Memory B cell (primary cell): ENCODE data around the gene NFX1.
"Not testable (repeated sequence)": the region's sequence is repeated elsewhere in the genome, so short reads cannot be mapped to it uniquely, and the experiment has no call there.

Experiments
- ATAC-seq: fragments of 150-1000 bp; cut with Tn5 transposase; 2 replicates; pipeline ENCODE4 v1.10.0; 2021; ENCODE audit warnings: low read depth, mild to moderate bottlenecking, moderate library complexity
- DNase-seq, 2 donors: peaks; one replicate each; pipeline ENCODE4 v3.0.0; 2022; ENCODE audit warnings: low spot score in 2 of 2
- H3K27ac Mint-ChIP-seq: one replicate; pipeline ENCODE4 v1.8.0; 2022; ENCODE audit warnings: mild to moderate bottlenecking, moderate library complexity, mixed read lengths
- H3K27me3 Mint-ChIP-seq: one replicate; pipeline ENCODE4 v1.8.0; 2022; ENCODE audit warnings: mixed read lengths
- H3K36me3 Mint-ChIP-seq: one replicate; pipeline ENCODE4 v1.8.0; 2022; ENCODE audit warnings: mild to moderate bottlenecking, mixed read lengths
- H3K4me1 Mint-ChIP-seq: one replicate; pipeline ENCODE4 v1.8.0; 2022; ENCODE audit warnings: mixed read lengths
- H3K4me3 Mint-ChIP-seq: one replicate; pipeline ENCODE4 v1.8.0; 2022; ENCODE audit warnings: mild to moderate bottlenecking, moderate library complexity, mixed read lengths
- H3K9me3 Mint-ChIP-seq: one replicate; pipeline ENCODE4 v1.8.0; 2022; ENCODE audit warnings: mixed read lengths

Gene NFX1

GRCh38 chr9:33341182-33341581 is 50.9 kb downstream of the NFX1 start:
- DNase-seq (no peak), ATAC-seq (no peak)
- no peak overlapping the region for H3K4me3 Mint-ChIP-seq
- H3K4me1 Mint-ChIP-seq, result peaks cover 4% of the 10 kb centered on the region
- H3K36me3 Mint-ChIP-seq, result peaks cover 43% of the 10 kb centered on the region
- H3K27ac Mint-ChIP-seq, result peak overlapping the region; percentile 5
- H3K9me3 Mint-ChIP-seq, result peaks cover 8% of the 10 kb centered on the region
- H3K27me3 Mint-ChIP-seq, result no peaks in the 10 kb centered on the region

GRCh38 chr9:33344145-33344544 is 53.8 kb downstream of the NFX1 start:
- no peak overlapping the region for H3K4me3 Mint-ChIP-seq
- peaks cover 4% of the 10 kb centered on the region for H3K4me1 Mint-ChIP-seq
- peaks cover 55% of the 10 kb centered on the region for H3K36me3 Mint-ChIP-seq
- H3K9me3 Mint-ChIP-seq, result peaks cover 8% of the 10 kb centered on the region
- no peaks in the 10 kb centered on the region for H3K27me3 Mint-ChIP-seq
- H3K27ac Mint-ChIP-seq, result no peak overlapping the region
- no peak for DNase-seq
- ATAC-seq, result no peak

- H3K4me3 Mint-ChIP-seq, result no peak overlapping the region
- no peaks in the 10 kb centered on the region for H3K27me3 Mint-ChIP-seq
- H3K9me3 Mint-ChIP-seq, result no peaks in the 10 kb centered on the region
- DNase-seq, result no peak
- H3K4me1 Mint-ChIP-seq, result no peaks in the 10 kb centered on the region
- peaks cover 41% of the 10 kb centered on the region for H3K36me3 Mint-ChIP-seq
- ATAC-seq, result no peak
- no peak overlapping the region for H3K27ac Mint-ChIP-seq
Measured at GRCh38 chr9:33346564-33346963, 56.2 kb downstream of the NFX1 start.

GRCh38 chr9:33348998-33349397 is 58.7 kb downstream of the NFX1 start:
- Mint-ChIP-seq H3K4me3 (no peak overlapping the region), H3K27ac (no peak overlapping the region), H3K9me3 (no peaks in the 10 kb centered on the region), H3K4me1 (no peaks in the 10 kb centered on the region), H3K27me3 (no peaks in the 10 kb centered on the region), H3K36me3 (peaks cover 46% of the 10 kb centered on the region)
- no peak for DNase-seq
- ATAC-seq, result no peak

- Mint-ChIP-seq H3K27me3 (no peaks in the 10 kb centered on the region), H3K36me3 (peaks cover 49% of the 10 kb centered on the region), H3K4me3 (no peak overlapping the region), H3K27ac (no peak overlapping the region), H3K9me3 (no peaks in the 10 kb centered on the region), H3K4me1 (no peaks in the 10 kb centered on the region)
- DNase-seq (no peak), ATAC-seq (no peak)
Measured at GRCh38 chr9:33349743-33350142, 59.4 kb downstream of the NFX1 start.

- DNase-seq, result no peak
- Mint-ChIP-seq H3K4me3 (no peak overlapping the region), H3K4me1 (no peaks in the 10 kb centered on the region), H3K9me3 (no peaks in the 10 kb centered on the region), H3K27ac (peak overlapping the region; percentile 24), H3K27me3 (no peaks in the 10 kb centered on the region), H3K36me3 (peaks cover 52% of the 10 kb centered on the region)
- no peak for ATAC-seq
Measured at GRCh38 chr9:33350310-33350709, 60.0 kb downstream of the NFX1 start.

GRCh38 chr9:33351547-33351946 is 61.2 kb downstream of the NFX1 start:
- Mint-ChIP-seq H3K9me3 (no peaks in the 10 kb centered on the region), H3K36me3 (peaks cover 48% of the 10 kb centered on the region), H3K4me1 (no peaks in the 10 kb centered on the region)

GRCh38 chr9:33354651-33355211 is 64.4 kb downstream of the NFX1 start:
- DNase-seq, result no peak
- H3K4me3 Mint-ChIP-seq, result no peak overlapping the region

More at GRCh38 chr9:33351547-33351946, 61.2 kb downstream of the NFX1 start:
- no peak overlapping the region for H3K4me3 Mint-ChIP-seq
- no peak overlapping the region for H3K27ac Mint-ChIP-seq
- ATAC-seq, result no peak
- no peaks in the 10 kb centered on the region for H3K27me3 Mint-ChIP-seq
- no peak for DNase-seq

GRCh38 chr9:33355933-33356332 is 65.6 kb downstream of the NFX1 start:
- Mint-ChIP-seq H3K27ac (no peak overlapping the region), H3K36me3 (peaks cover 24% of the 10 kb centered on the region), H3K4me1 (no peaks in the 10 kb centered on the region), H3K27me3 (no peaks in the 10 kb centered on the region), H3K9me3 (no peaks in the 10 kb centered on the region), H3K4me3 (no peak overlapping the region)
- ATAC-seq (no peak), DNase-seq (no peak)

More at GRCh38 chr9:33354651-33355211, 64.4 kb downstream of the NFX1 start:
- Mint-ChIP-seq H3K9me3 (no peaks in the 10 kb centered on the region), H3K27ac (peak overlapping the region; percentile 55), H3K4me1 (no peaks in the 10 kb centered on the region), H3K36me3 (peaks cover 25% of the 10 kb centered on the region), H3K27me3 (no peaks in the 10 kb centered on the region)
- ATAC-seq, result no peak

- not testable (repeated sequence) for H3K27ac Mint-ChIP-seq, H3K9me3 Mint-ChIP-seq, H3K27me3 Mint-ChIP-seq, DNase-seq, H3K4me1 Mint-ChIP-seq, H3K4me3 Mint-ChIP-seq, ATAC-seq
- peaks cover 17% of the 10 kb centered on the region for H3K36me3 Mint-ChIP-seq
Measured at GRCh38 chr9:33358641-33359040, 68.3 kb downstream of the NFX1 start.

GRCh38 chr9:33364127-33364526 is 73.8 kb downstream of the NFX1 start:
- ATAC-seq (no peak), DNase-seq (no peak)
- no peak overlapping the region for H3K27ac Mint-ChIP-seq
- no peaks in the 10 kb centered on the region for H3K4me1 Mint-ChIP-seq
- H3K36me3 Mint-ChIP-seq, result peaks cover 28% of the 10 kb centered on the region
- no peaks in the 10 kb centered on the region for H3K27me3 Mint-ChIP-seq
- no peaks in the 10 kb centered on the region for H3K9me3 Mint-ChIP-seq
- H3K4me3 Mint-ChIP-seq, result no peak overlapping the region

- H3K27ac Mint-ChIP-seq, ATAC-seq, H3K4me1 Mint-ChIP-seq, H3K4me3 Mint-ChIP-seq, H3K9me3 Mint-ChIP-seq, DNase-seq, H3K27me3 Mint-ChIP-seq: not testable (repeated sequence)
- peaks cover 33% of the 10 kb centered on the region for H3K36me3 Mint-ChIP-seq
Measured at GRCh38 chr9:33364814-33365213, 74.5 kb downstream of the NFX1 start.

GRCh38 chr9:33366979-33367480 is 76.7 kb downstream of the NFX1 start:
- no peak overlapping the region for H3K4me3 Mint-ChIP-seq
- no peak overlapping the region for H3K27ac Mint-ChIP-seq
- no peaks in the 10 kb centered on the region for H3K4me1 Mint-ChIP-seq
- ATAC-seq (no peak), DNase-seq (no peak)
- H3K9me3 Mint-ChIP-seq, result no peaks in the 10 kb centered on the region
- H3K27me3 Mint-ChIP-seq, result no peaks in the 10 kb centered on the region
- peaks cover 49% of the 10 kb centered on the region for H3K36me3 Mint-ChIP-seq

- ATAC-seq (no peak), DNase-seq (no peak)
- H3K36me3 Mint-ChIP-seq, result peaks cover 27% of the 10 kb centered on the region
- no peaks in the 10 kb centered on the region for H3K9me3 Mint-ChIP-seq
- H3K27me3 Mint-ChIP-seq, result no peaks in the 10 kb centered on the region
- peak overlapping the region; percentile 75 for H3K27ac Mint-ChIP-seq
- no peaks in the 10 kb centered on the region for H3K4me1 Mint-ChIP-seq
- no peak overlapping the region for H3K4me3 Mint-ChIP-seq
Measured at GRCh38 chr9:33372900-33373299, 82.6 kb downstream of the NFX1 start.

GRCh38 chr9:33374190-33374589 is 83.9 kb downstream of the NFX1 start:
- ATAC-seq (no peak), DNase-seq (no peak)
- H3K27me3 Mint-ChIP-seq, result no peaks in the 10 kb centered on the region
- no peaks in the 10 kb centered on the region for H3K9me3 Mint-ChIP-seq
- H3K4me3 Mint-ChIP-seq, result no peak overlapping the region
- peaks cover 23% of the 10 kb centered on the region for H3K36me3 Mint-ChIP-seq
- H3K4me1 Mint-ChIP-seq, result no peaks in the 10 kb centered on the region
- no peak overlapping the region for H3K27ac Mint-ChIP-seq
